Endothelial cell (in vitro differentiated cells): Measurements from ENCODE around the gene HMG20A. TPM values are rescaled to one million over a fixed set of nuclear protein-coding genes. Genes with fewer than 3 reads are reported as not detected.
A peak's percentile ranks its signal among the peaks of the same experiment; 100 is the strongest.

Source experiments
- DNase-seq: peaks from one replicate; pipeline ENCODE4 v3.0.0; 2021; ENCODE audit warnings: low spot score
- H3K27ac Mint-ChIP-seq: one replicate; pipeline ENCODE4 v1.8.0; 2021; ENCODE audit warnings: mixed read lengths, inconsistent platforms; ENCODE audit not compliant: unreplicated experiment
- H3K27me3 Mint-ChIP-seq: one replicate; pipeline ENCODE4 v1.8.0; 2021; ENCODE audit warnings: mild to moderate bottlenecking, moderate library complexity, mixed read lengths, inconsistent platforms; ENCODE audit not compliant: unreplicated experiment
- H3K36me3 Mint-ChIP-seq: one replicate; pipeline ENCODE4 v1.8.0; 2021; ENCODE audit warnings: mild to moderate bottlenecking, low read depth, mixed read lengths, inconsistent platforms; ENCODE audit not compliant: unreplicated experiment
- H3K4me1 Mint-ChIP-seq: one replicate; pipeline ENCODE4 v1.8.0; 2021; ENCODE audit warnings: mild to moderate bottlenecking, mixed read lengths, inconsistent platforms; ENCODE audit not compliant: unreplicated experiment
- H3K4me3 Mint-ChIP-seq: one replicate; pipeline ENCODE4 v1.8.0; 2021; ENCODE audit warnings: mild to moderate bottlenecking, mixed read lengths, inconsistent platforms; ENCODE audit not compliant: unreplicated experiment
- H3K9me3 Mint-ChIP-seq: one replicate; pipeline ENCODE4 v1.8.0; 2021; ENCODE audit warnings: mixed read lengths, inconsistent platforms; ENCODE audit not compliant: unreplicated experiment
- total RNA-seq: library from RNA; stranded (reverse); fragmentation: NEBNext Ultra II Directional; extraction: Animal tissue kit (Norgen Biotek cat#: 25700); gene quantifications from one replicate; pipeline ENCODE4 v1.2.1, GENCODE V29; 2021; ENCODE audit not compliant: unreplicated experiment
- TF ChIP-seq, protein P1 (sequence below): fragments of 200-600 bp; sonication (generic); IDR thresholded peaks from one replicate; pipeline ENCODE4 v1.5.0; 2021; ENCODE audit warnings: antibody characterized with exemption; ENCODE audit not compliant: unreplicated experiment

HMG20A gene
- total RNA-seq, 1 donor from 2014 or later: 111 TPM

DNA sequence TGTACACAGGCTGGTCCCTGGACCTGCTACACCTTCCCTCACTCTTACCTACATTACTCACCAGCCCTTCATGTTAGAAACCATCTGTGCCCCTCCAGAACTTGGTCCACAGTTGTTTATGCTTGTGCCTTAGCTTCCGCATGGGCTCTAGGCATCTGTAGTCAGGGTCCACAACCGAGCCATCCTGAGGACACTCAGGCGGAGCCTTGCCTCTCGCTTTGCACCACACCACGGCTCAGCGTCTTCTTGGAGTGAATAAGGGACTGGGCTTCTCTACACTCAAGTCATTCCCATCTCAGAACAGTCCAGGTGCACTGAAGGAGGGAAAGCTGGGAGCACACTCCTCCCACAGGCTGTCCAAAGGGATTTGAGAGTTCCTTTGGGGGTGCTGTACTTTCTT is 97.8 kb downstream of the HMG20A start:
- Mint-ChIP-seq H3K27ac (no peak overlapping the region), H3K36me3 (no peaks in the 10 kb centered on the region), H3K9me3 (no peaks in the 10 kb centered on the region), H3K4me3 (no peak overlapping the region), H3K4me1 (peaks cover 9% of the 10 kb centered on the region), H3K27me3 (peaks cover 4% of the 10 kb centered on the region)
- TF ChIP-seq, protein P1, sequence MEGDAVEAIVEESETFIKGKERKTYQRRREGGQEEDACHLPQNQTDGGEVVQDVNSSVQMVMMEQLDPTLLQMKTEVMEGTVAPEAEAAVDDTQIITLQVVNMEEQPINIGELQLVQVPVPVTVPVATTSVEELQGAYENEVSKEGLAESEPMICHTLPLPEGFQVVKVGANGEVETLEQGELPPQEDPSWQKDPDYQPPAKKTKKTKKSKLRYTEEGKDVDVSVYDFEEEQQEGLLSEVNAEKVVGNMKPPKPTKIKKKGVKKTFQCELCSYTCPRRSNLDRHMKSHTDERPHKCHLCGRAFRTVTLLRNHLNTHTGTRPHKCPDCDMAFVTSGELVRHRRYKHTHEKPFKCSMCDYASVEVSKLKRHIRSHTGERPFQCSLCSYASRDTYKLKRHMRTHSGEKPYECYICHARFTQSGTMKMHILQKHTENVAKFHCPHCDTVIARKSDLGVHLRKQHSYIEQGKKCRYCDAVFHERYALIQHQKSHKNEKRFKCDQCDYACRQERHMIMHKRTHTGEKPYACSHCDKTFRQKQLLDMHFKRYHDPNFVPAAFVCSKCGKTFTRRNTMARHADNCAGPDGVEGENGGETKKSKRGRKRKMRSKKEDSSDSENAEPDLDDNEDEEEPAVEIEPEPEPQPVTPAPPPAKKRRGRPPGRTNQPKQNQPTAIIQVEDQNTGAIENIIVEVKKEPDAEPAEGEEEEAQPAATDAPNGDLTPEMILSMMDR: no peak
- DNase-seq: no peak

DNA sequence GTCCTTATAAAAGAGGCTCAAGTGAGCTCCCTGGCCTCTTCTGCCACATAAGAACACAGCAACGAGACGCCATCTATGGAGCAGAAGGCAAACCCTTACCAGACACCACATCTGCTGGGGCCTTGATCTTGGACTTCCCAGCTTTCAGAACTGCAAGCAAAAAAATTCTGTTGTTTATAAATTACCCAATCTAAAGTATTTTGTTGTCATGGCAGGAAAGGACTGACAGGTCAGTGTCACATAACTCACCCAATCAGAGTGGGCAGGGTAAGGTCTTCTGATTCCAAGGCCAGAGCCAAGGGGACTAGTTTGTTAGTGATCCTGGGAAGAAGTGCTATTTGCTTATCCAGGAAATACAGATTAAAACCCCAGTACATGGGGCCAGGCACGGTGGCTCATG is 98.9 kb downstream of the HMG20A start:
- no peak for DNase-seq
- Mint-ChIP-seq H3K4me3 (no peak overlapping the region), H3K4me1 (peaks cover 6% of the 10 kb centered on the region), H3K36me3 (no peaks in the 10 kb centered on the region), H3K27ac (no peak overlapping the region), H3K9me3 (no peaks in the 10 kb centered on the region), H3K27me3 (peaks cover 4% of the 10 kb centered on the region)
- TF ChIP-seq, protein P1: no peak

DNA sequence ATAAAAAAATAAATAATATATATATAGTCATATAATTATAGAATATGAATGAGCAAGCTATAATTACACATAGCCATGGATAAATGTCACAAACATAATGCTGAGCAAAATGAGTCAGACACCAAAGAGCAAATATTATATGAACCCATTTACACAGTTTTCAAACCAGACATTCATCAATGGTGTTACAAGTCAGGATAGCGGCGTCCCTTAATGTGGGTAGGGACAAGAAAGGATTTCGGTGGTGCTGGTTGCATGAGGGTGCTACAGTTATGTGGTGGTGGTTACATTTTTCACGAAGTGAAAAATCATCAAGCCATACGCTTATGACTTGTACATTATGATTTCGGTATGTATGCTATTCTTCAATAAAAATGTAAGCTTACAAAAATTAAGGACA is 100.5 kb downstream of the HMG20A start:
- H3K27ac Mint-ChIP-seq: no peak overlapping the region
- H3K4me1 Mint-ChIP-seq: peaks cover 2% of the 10 kb centered on the region
- DNase-seq: no peak
- peaks cover 3% of the 10 kb centered on the region for H3K36me3 Mint-ChIP-seq
- no peak overlapping the region for H3K4me3 Mint-ChIP-seq
- TF ChIP-seq, protein P1: no peak
- H3K9me3 Mint-ChIP-seq: no peaks in the 10 kb centered on the region
- peaks cover 2% of the 10 kb centered on the region for H3K27me3 Mint-ChIP-seq

DNA sequence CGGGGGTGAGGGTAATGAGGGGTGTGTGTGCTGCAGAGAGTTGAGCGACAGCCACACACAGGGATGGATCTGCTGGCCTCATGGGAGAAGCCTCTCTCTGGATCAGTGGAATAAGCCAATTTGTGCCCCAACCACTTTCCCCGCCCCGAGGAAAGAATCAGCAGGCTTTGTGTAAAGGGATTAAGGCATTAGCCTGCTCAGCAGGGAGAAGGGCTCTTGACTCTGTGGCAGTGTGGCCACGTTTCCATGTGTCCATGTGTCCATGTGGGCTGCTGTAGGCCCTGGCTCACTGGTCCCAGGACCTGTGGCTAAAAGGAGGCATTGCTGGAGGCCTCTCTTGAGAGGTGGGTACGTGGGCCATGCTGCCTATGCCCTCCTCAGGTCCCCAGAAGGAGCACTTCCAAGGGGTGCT is 104.7 kb downstream of the HMG20A start:
- no peak for DNase-seq
- TF ChIP-seq, protein P1: no peak
- H3K4me3 Mint-ChIP-seq: no peak overlapping the region
- H3K9me3 Mint-ChIP-seq: no peaks in the 10 kb centered on the region
- H3K4me1 Mint-ChIP-seq: peaks cover 9% of the 10 kb centered on the region
- no peak overlapping the region for H3K27ac Mint-ChIP-seq
- H3K27me3 Mint-ChIP-seq: no peaks in the 10 kb centered on the region
- H3K36me3 Mint-ChIP-seq: peaks cover 5% of the 10 kb centered on the region

DNA sequence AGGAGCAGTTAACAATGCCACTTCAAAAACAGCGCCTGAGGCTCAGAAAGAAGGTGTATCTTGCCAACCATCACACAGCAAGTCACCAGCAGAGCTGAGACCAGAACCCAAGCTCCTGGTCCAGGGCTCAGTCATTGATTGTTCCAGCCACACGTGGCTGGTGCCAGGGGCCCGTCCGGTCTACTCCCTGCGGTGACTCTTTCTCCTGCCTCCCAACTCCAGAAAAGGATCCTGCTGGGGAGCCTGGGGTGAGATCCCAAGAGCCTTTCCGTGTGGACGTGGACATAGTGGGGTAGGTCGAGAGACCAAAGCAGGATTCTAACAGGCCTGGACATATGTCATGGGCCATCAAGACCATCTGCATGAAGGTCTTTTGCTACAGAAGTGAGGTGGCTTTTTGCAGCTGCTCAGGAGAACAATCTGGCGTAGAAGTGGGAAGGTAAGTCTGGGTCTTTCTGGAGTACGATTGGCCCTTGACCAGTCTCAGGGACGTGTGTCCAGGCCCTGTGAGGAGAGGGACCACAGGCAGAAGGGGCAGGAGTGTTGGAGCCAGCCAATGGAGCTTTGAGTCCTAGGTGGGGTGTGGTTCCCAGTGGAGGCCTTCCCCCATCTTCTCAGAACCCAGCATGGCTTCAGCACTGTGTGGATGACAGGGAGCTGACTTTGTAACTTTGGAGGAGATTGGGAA is 105.4 kb downstream of the HMG20A start:
- DNase-seq: no peak
- H3K27ac Mint-ChIP-seq: no peak overlapping the region
- H3K36me3 Mint-ChIP-seq: peaks cover 9% of the 10 kb centered on the region
- TF ChIP-seq, protein P1: no peak
- no peaks in the 10 kb centered on the region for H3K9me3 Mint-ChIP-seq
- H3K4me1 Mint-ChIP-seq: peaks cover 9% of the 10 kb centered on the region
- H3K4me3 Mint-ChIP-seq: peak overlapping the region; percentile 29
- H3K27me3 Mint-ChIP-seq: no peaks in the 10 kb centered on the region
